Measurements from ENCODE around the gene TBC1D24. TPM values are rescaled to one million over a fixed set of nuclear protein-coding genes. Genes with fewer than 3 reads are reported as not detected.

Gene TBC1D24
- total RNA-seq, 1 experiment from 2014 or later = 24.6 TPM

GRCh38 chr16:2498531-2499253 is 23.8 kb downstream of the TBC1D24 start:
- Histone ChIP-seq H2AFZ (ENCODE audit: low read depth, low read length, poor library complexity, severe bottlenecking) (no peak overlapping the region), H3K9me2 (ENCODE audit: insufficient read depth) (no peaks in the 10 kb centered on the region), H3K9me3 (ENCODE audit: control insufficient read depth in 1 of 2, insufficient read depth in 1 of 2, low read depth in 1 of 2, low read length in 2 of 2) (no peaks in the 10 kb centered on the region), H3K36me3 (ENCODE audit: control insufficient read depth in 1 of 2, insufficient read depth in 2 of 2, low read length in 2 of 2) (peaks cover 0 to 4% of the 10 kb centered on the region in 2 experiments; a peak in 1 of 4 replicates), H3K4me3 (replicated peaks in 1 of 2; ENCODE audit: low read depth in 1 of 2, low read length in 2 of 2) (no peak overlapping the region), H4K20me1 (ENCODE audit: insufficient read depth) (no peaks in the 10 kb centered on the region), H3K27me3 (ENCODE audit: insufficient read depth, low read length) (no peaks in the 10 kb centered on the region), H3K9ac (ENCODE audit: low read length) (no peak overlapping the region), H3K79me2 (ENCODE audit: insufficient read depth, low read length) (no peaks in the 10 kb centered on the region), H3K27ac (ENCODE audit: low read depth, low read length) (no peak overlapping the region), H3K4me1 (ENCODE audit: control insufficient read depth in 1 of 2, insufficient read depth in 2 of 2, low read length in 2 of 2) (peaks cover 3 to 12% of the 10 kb centered on the region in 2 experiments; a peak in 3 of 4 replicates), H3K4me2 (ENCODE audit: low read length) (no peak overlapping the region)
- DNase-seq (ENCODE audit: low read depth, low spot score) = no peak
- ChIA-PET POLR2A (no interaction called here), RAD21 (ENCODE audit: low non-redundant PET in 1 of 2, low total read pairs in 2 of 2, uncharacterized antibody in 2 of 2, unreplicated experiment in 2 of 2) (no interaction called here), CTCF (no interaction called here)
- ATAC-seq = no peak
- intact Hi-C loops (cut with micrococcal nuclease) = no loop called here
- no TSS peak for BruUV-seq (replicated peaks)
- TF ChIP-seq SIN3A (IDR thresholded peaks at IDR 0.05; ENCODE audit: low read depth) (no peak), POLR2AphosphoS5 (IDR thresholded peaks at IDR 0.05; ENCODE audit: low read depth, low read length) (no peak), TCF7L2 (IDR thresholded peaks at IDR 0.05; ENCODE audit: borderline replicate concordance, extremely low read depth, insufficient read depth, insufficient read length) (no peak), POLR2A (IDR thresholded peaks at IDR 0.05; ENCODE audit: borderline replicate concordance, extremely low read depth, insufficient read depth, insufficient read length) (no peak), EGR1 (IDR thresholded peaks at IDR 0.05; ENCODE audit: low read depth) (no peak), ZFX (IDR thresholded peaks at IDR 0.05) (no peak), CEBPB (IDR thresholded peaks at IDR 0.05; ENCODE audit: low read depth) (no peak)
- TF ChIP-seq, protein P1, sequence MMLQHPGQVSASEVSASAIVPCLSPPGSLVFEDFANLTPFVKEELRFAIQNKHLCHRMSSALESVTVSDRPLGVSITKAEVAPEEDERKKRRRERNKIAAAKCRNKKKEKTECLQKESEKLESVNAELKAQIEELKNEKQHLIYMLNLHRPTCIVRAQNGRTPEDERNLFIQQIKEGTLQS (IDR thresholded peaks at IDR 0.05) = no peak
- TF ChIP-seq, protein P2, sequence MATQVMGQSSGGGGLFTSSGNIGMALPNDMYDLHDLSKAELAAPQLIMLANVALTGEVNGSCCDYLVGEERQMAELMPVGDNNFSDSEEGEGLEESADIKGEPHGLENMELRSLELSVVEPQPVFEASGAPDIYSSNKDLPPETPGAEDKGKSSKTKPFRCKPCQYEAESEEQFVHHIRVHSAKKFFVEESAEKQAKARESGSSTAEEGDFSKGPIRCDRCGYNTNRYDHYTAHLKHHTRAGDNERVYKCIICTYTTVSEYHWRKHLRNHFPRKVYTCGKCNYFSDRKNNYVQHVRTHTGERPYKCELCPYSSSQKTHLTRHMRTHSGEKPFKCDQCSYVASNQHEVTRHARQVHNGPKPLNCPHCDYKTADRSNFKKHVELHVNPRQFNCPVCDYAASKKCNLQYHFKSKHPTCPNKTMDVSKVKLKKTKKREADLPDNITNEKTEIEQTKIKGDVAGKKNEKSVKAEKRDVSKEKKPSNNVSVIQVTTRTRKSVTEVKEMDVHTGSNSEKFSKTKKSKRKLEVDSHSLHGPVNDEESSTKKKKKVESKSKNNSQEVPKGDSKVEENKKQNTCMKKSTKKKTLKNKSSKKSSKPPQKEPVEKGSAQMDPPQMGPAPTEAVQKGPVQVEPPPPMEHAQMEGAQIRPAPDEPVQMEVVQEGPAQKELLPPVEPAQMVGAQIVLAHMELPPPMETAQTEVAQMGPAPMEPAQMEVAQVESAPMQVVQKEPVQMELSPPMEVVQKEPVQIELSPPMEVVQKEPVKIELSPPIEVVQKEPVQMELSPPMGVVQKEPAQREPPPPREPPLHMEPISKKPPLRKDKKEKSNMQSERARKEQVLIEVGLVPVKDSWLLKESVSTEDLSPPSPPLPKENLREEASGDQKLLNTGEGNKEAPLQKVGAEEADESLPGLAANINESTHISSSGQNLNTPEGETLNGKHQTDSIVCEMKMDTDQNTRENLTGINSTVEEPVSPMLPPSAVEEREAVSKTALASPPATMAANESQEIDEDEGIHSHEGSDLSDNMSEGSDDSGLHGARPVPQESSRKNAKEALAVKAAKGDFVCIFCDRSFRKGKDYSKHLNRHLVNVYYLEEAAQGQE (IDR thresholded peaks at IDR 0.05; ENCODE audit: low read depth) = no peak
